ENCODE data around the gene TNFAIP8L1.

GRCh38 chr19:4669723-4670480, 30.6 kb downstream of the TNFAIP8L1 start, which contains the start of gene MYDGF:
- TF ChIP-seq CTCF (IDR thresholded peaks at IDR 0.05) (no peak), POLR2A (IDR thresholded peaks at IDR 0.05) (peak in 1 of 2 donors; percentile 75)

Measured in thyroid gland (tissue), 4 donors.